Prostate gland (tissue), 2 donors: Measurements from ENCODE around the gene CLEC4M.

Experiments
- POLR2A ChIP-seq: fragments of 450-650 bp; IDR thresholded peaks from one replicate; pipeline ENCODE4 v1.6.1; 2016; ENCODE audit warnings: antibody characterized with exemption, mild to moderate bottlenecking
- TF ChIP-seq, protein P1 (sequence below), 4 experiments: fragments of 200-600 bp in 2 of 4; fragments of 450-650 bp in 2 of 4; sonication (generic) in 2 of 4; IDR thresholded peaks; 1 replicate in 3 of 4; 2 replicates in 1 of 4; pipeline ENCODE4 v1.5.1; 2016 to 2019; ENCODE audit warnings: antibody characterized with exemption in 4 of 4, mild to moderate bottlenecking in 2 of 4, moderate library complexity in 2 of 4

- TF ChIP-seq, protein P1, sequence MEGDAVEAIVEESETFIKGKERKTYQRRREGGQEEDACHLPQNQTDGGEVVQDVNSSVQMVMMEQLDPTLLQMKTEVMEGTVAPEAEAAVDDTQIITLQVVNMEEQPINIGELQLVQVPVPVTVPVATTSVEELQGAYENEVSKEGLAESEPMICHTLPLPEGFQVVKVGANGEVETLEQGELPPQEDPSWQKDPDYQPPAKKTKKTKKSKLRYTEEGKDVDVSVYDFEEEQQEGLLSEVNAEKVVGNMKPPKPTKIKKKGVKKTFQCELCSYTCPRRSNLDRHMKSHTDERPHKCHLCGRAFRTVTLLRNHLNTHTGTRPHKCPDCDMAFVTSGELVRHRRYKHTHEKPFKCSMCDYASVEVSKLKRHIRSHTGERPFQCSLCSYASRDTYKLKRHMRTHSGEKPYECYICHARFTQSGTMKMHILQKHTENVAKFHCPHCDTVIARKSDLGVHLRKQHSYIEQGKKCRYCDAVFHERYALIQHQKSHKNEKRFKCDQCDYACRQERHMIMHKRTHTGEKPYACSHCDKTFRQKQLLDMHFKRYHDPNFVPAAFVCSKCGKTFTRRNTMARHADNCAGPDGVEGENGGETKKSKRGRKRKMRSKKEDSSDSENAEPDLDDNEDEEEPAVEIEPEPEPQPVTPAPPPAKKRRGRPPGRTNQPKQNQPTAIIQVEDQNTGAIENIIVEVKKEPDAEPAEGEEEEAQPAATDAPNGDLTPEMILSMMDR (IDR thresholded peaks at IDR 0.05) = no peak
- no peak for TF ChIP-seq POLR2A
These were observed 29.2 kb downstream of the CLEC4M start for GRCh38 chr19:7792281-7792680.
